ENCODE measurements around the gene PPRC1.
A peak's percentile ranks its signal among the peaks of the same experiment; 100 is the strongest.

PPRC1 gene

DNA sequence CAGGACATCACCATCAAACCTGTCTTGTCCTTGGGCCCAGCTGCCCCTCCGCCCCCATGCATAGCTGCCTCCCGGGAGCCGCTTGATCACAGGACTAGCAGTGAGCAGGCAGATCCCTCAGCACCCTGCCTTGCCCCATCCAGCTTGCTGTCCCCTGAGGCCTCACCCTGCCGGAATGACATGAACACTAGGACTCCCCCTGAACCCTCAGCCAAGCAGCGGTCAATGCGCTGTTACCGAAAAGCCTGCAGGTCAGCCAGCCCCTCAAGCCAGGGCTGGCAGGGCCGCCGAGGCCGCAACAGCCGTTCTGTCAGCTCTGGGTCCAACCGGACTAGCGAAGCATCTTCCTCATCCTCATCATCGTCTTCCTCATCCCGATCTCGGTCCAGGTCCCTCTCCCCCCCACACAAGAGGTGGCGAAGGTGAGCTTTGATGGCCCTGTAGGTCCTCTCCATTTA is 14.2 kb downstream of the PPRC1 start:
- no peak for DNase-seq (ENCODE audit: low read depth in 2 of 2)

DNA sequence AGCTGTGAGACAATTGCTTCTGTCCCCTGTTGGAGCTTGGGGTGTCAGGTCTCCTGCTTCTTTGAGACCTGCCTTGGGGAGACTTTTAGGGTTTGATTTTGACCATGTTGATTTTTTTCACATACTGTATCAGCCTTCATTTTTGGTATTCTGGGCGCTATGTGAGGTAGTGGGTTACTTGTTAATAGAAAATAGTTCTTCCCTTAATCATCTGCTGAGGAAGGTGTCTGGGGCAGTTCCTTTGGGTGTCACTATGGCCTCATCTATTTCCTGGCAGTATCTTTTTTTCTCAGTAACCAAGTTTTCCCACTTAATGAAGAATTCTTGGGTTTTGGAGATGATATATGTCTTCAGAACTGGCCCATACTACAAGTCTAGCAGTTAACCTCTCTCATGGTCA is 14.7 kb downstream of the PPRC1 start:
- no peak for DNase-seq (ENCODE audit: low read depth in 2 of 2)

DNA sequence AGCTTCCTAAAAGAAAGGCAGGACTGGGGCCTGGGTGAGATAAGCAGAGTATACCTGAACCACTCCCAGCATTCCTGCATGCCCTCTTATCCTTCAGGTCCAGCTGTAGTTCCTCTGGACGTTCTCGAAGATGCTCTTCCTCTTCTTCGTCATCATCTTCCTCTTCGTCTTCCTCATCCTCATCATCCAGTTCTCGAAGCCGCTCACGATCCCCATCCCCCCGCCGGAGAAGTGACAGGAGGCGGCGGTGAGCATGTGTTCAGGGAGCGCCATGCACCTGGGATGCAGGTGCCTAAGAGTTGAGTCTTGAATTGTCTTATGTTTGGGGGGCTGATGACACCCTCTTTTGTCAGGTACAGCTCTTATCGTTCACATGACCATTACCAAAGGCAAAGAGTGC is 15.4 kb downstream of the PPRC1 start:
- DNase-seq (ENCODE audit: low read depth in 2 of 2): no peak

DNA sequence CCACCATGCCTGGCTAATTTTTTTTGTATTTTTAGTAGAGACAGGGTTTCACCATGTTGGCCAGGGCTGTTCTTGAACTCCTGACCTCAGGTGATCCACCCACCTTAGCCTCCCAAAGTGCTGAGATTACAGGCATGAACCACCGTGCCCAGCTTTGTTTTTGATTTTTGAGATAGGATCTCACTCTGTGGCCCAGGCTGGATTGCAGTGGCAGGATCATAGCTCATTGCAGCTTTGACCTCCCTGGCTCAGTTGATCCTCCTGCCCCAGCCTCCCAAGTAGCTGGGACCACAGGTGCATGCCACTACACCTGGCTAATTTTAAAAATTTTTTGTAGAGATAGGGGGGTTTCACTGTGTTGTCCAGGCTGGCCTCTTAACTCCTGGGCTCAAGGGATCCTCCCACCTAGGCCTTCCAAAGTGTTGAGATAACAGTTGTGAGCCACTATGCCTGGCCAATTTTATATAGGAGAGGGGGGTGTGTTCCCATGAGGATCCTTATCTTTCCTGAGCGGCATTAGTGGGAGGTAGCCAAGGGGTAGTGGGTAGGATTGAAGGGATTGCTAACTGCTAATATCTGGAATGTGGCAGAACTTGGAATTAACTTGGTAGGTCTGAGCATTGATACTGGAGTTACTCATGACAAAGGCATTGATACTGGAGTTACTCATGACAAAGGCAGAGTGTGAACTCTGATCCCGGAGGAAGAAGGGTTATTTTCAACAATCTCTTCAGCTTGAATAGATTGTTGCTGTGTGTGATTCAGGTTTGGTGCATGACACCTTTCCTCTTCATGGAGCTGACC is 18.3 kb downstream of the PPRC1 start:
- DNase-seq (ENCODE audit: low read depth in 2 of 2): no peak

DNA sequence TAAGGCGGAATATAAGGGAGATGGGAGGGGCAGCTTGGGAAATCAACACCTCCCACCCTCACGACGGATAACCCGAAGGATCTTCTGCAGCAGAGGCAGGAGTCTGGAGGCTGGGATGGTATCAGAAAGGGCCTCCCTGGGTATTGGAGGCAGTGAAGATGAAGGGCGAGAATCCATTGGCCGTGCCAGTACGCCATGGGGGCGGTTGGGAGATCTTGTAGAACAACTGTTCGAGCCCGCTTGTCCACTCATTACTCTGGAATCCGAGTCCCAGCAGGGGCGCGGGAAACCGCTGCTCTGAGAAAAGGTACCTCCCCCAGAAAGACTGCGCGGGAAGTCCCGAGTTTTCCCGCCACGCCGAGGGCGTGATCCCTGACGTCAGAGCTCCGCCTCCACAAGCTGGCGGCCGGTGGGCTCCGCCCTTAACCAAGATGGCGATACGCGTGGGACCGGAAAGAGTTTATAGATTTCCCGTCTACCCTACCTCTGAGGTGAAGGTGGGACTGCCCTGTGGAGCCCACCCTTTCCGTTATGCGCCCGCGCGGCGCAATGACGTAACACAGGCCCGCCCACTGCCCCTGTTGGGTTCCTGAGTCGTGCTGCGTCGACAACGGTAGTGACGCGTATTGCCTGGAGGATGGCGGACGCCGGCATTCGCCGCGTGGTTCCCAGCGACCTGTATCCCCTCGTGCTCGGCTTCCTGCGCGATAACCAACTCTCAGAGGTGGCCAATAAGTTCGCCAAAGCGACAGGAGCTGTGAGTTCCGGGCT is 19.1 kb downstream of the PPRC1 start, which contains the start of gene NOLC1:
TSS of gene NOLC1 (plus strand) at position 616 of the 771 bp plus-strand sequence. CDS start at position 638, 22 bp downstream.
- peak; percentile 98 to 100 for DNase-seq (ENCODE audit: low read depth in 2 of 2)

DNA sequence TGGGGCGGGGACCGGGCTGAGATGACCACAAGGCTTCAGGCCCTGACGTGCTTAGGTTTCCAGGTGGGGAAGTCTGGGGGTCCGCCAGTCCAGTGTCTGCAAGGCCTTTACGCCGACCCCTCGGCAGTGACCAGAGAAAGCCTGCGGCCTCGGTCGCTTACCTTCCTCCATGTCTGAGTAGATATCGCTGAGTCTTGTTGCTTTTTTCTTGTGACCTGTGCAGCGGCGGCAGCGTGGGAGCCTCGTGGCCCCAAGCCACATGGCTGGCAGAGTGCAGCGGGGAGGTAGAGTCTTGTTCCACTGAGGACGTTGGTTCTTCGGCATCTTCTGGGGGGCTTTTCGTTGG is 19.7 kb downstream of the PPRC1 start:
- peak; percentile 30 to 31 for DNase-seq (ENCODE audit: low read depth in 2 of 2)

DNA sequence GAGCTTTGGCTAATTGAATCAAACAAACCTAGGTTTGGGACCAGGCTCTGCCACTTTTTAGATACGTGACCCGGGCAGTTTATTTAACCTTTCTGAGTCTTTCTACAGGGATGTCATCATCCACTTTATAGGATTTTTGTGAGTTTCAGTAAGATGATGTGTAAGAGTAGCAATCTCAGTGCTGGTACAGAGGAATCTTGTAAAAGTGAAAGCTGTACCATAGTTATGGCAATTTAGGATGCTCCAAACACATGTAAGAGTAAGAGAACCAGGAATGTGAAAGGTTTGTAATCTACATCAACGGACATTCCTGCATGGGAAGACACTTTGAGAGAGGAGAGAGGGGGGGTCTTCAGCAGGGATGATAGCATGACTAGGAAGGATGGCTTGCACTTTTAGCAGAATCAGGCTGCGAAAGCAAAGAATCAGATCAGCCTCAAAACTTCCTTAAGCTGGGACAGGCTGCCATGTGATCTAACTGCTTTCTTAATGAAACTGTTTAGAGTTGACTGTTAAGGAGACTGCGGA is 20.3 kb downstream of the PPRC1 start:
- DNase-seq (ENCODE audit: low read depth in 2 of 2): no peak

DNA sequence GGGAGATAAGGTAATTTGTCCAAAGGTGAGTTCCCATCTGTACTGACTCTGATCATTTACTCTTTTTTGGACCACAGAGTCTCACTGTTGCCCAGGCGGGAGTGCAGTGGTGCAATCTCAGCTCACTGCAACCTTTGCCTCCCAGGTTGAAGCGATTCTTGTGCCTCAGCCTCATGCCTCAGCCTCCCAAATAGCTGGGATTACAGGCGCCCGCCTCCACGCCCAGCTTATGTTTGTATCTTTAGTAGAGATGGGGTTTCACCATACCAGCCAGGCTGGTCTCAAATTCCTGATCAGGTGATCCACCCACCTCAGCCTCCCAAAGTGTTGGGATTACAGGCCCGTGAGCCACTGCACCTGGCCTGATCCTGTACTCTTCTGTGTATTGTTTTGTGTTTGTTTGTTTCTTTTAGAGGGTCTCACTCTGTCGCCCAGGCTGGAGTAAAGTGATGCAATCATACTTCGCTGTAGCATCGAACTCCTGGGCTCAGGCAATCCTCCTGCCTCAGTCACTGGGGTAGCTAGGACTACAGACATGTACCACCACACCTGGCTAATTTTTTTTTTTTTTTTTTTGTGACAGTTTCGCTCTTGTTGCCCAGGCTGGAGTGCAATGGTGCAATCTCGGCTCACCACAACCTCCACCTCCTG is 21.8 kb downstream of the PPRC1 start:
- no peak for DNase-seq (ENCODE audit: low read depth in 2 of 2)

DNA sequence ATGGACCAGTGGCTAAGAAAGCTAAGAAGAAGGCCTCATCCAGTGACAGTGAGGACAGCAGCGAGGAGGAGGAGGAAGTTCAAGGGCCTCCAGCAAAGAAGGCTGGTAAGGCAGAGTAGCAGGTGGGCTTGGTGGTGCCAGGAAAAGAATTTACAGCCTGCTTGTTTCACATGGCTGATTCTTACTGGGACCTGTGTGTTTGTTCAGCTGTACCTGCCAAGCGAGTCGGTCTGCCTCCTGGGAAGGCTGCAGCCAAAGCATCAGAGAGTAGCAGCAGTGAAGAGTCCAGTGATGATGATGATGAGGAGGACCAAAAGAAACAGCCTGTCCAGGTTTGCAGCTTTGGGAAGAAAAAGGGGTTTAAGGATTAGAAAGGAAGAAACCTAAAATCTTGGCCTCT is 24.4 kb downstream of the PPRC1 start:
- no peak for DNase-seq (ENCODE audit: low read depth in 2 of 2)

DNA sequence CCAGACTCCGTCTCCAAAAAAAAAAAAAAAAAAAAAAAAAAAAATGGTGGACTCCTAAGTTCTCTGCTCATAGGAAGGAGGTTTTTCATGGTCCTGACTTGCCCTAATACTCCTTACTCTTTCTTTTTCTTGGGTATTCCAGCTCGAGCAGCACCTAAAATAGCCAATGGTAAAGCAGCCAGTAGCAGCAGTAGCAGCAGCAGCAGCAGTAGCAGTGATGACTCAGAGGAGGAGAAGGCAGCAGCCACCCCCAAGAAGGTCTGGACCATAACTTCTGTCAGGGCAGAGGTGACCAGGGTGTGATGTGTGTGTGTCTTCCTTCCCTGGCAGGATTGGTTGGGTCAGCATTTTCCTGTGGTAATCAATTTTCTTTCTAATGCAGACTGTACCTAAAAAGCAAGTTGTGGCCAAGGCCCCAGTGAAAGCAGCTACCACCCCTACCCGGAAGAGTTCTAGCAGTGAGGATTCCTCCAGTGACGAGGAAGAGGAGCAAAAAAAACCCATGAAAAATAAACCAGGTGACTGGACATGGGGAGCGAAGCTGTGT is 26.3 kb downstream of the PPRC1 start:
- DNase-seq (ENCODE audit: low read depth in 2 of 2): no peak

DNA sequence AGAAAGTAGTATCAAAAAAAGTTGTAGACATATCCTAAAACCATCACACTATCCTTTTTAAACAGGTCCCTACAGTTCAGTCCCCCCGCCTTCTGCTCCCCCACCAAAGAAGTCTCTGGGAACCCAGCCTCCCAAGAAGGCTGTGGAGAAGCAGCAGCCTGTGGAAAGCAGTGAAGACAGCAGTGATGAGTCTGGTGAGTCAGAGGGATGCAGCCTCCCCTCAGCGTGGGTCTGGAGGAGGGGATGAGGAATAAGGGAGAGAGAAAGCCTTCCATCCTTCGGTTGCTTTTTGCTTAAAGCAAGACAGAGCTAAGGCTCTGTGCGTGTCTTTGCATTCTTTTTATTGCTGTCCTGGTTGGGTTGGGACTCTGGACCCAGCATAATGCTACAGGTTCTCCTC is 27.0 kb downstream of the PPRC1 start:
- DNase-seq (ENCODE audit: low read depth in 2 of 2): no peak

DNA sequence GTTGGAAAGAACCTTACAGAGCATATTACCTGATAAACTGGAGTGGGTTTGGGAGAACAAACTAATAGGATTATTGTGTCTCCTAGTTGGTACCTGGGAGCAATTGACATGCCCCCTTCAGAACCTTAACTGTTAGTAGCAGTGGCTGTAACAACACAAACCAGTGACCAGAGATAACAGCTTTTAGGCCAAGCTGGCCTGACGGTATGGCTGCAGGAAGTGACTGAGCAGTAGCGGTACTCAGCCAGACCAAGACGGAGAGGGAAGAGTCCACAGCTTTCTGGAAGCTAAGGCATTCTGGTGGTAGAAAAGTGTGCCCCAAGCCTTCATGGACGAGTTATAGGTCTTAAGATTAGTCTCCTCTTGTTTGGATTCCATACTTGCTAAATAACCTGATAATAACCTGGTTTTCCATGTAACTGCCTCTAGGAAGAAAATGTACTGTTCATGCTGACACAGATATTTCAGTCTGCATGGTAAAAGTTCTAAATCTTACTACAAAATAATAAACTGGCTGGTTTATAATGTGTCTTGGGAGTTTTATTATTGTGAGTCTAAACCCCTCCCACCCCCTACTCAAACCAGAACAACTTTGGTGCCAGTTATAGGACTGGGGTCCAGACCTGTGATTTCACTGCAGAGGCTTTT is 30.6 kb downstream of the PPRC1 start:
- no peak for DNase-seq (ENCODE audit: low read depth in 2 of 2)

DNA sequence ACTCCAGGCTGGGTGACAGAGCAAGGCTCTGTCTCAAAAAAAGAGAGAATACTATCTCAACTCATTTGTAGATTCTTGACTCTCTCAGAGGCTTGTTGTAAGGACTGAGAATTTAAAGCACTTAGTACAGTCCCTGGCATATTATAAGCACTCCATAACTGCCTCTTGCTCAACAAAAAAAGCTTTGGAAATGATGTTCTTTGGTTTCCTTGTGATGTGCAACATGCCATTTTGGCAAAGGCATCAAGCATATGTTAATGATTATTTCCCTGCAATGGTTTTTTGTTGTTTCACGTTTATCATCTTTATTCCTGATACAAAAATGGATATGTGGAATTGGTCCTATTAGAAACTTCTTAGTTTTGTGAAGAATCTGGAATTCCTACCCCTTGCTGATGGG is 35.0 kb downstream of the PPRC1 start:
- DNase-seq (ENCODE audit: low read depth in 2 of 2): no peak

DNA sequence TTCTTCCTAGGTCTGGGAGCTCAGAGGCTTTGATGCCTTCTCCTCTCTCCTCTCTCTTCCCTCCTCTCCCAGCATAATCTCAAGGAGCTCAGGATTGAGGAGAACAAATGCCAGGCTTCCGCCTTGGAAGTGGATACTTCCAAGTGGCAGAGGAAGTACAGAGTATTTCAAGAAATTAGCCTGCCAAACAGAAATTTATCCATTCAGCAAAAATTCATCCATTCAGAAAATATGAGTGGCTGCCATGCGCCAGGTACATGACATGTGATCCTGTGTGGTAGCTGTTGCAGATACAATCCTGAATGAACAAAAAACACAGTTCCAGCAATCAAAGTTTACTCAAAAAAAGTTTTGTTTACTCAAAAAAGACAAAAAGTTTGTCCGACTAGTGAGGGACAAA is 37.8 kb downstream of the PPRC1 start:
- DNase-seq (ENCODE audit: low read depth in 2 of 2): no peak

DNA sequence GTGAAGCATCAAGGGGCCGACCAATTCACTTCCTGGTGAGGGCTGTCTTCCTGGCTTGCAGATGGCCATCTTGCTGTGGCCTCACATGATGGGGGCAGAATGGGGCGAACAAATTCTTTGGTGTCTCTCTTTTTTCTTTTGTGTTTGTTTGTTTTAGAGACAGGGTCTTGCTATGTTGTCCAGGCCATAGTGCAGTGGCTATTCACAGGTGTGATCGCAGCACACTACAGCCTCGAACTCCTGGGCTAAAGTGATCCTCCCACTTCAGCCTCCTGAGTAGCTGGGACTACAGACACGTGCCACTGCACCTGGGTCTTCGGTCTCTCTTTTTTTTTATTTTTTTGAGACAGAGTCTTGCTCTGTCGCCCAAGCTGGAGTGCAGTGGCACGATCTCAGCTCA is 39.4 kb downstream of the PPRC1 start:
- no peak for DNase-seq (ENCODE audit: low read depth in 2 of 2)

DNA sequence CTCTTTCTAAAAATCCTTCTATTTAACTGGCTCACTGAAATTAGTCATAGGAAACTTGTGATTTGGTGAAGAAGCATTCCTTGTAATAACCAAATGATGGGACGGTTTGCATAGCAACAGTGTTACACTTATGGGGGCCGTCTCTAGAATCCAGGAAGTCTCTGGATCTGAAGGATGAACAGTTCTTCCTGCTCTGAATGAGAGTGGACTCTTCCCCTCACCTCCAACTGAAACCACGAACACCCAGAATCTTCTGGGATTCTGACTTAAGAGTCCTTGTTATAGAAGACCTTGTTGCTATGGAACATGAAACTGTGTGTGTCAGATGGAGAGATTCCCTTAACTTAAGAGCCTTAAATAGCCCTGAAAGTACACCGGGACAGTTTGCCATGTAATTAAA is 42.6 kb downstream of the PPRC1 start:
- no peak for DNase-seq (ENCODE audit: low read depth in 2 of 2)

DNA sequence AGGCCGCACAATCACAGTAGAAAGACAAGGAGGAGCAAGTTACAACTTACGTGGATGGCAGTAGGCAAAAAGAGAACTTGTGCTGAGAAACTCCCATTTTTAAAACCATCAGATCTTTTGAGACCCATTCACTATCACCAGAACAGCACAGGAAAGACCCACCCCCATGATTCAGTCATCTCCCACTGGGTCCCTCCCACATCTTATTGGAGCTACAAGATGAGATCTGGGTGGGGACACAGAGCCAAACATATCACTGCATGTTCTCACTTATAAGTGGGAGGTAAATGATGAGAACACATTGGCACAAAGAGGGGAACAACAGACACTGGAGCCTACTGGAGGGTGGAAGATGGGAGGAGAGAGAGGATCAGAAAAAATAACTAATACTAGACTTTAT is 51.8 kb downstream of the PPRC1 start:
- no peak for DNase-seq (ENCODE audit: low read depth in 2 of 2)

DNA sequence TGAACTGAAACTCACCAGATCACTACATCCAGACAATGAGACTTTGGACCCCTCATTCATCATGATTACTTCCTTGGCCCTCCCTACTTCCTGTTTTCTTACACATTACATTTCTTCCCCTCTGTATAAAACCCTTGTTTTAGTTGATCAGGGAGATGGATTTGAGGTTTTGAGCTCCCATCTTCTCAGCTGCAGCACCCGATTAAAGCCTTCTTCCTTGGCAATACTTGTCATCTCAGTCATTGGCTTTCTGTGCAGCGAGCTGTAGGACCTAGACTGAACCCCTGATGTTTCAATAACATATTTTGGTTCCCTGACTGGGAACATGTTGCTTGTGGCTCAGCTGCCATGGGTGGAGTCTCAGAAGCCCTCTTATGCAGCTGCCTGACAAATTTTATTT is 52.4 kb downstream of the PPRC1 start:
- DNase-seq (ENCODE audit: low read depth in 2 of 2): no peak

DNA sequence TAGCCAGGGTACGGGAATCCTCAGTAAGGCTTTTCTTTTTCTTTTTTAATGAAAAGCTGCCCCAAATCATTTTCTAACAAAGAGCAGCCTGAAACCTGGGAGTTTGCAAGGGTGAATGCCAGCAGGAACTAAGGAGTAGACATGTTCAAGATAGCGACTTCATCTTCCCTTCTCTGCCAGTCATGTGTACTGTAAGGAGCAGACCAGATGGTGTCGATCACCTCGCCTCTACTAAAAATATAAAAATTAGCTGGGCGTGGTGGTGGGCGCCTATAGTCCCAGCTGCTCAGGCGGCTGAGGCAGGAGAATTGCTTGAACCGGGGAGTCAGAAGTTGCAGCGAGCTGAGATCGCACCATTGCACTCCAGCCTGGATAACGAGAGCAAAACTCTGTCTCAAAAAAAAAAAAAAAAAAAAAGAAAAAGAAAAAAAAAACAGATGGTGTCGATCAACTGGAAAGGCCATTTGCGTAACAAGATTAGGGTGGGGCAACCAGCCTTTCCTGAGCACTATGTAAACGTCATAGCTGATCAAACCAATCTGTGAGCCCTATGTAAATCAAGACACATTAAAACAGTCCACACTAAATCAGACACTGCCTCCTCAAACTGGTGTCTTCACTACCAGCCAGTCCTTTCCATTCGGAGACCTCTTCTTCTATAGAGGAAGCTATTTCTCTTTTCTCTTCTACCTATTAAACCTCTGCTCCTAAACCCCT is 53.1 kb downstream of the PPRC1 start:
- no peak for DNase-seq (ENCODE audit: low read depth in 2 of 2)

DNA sequence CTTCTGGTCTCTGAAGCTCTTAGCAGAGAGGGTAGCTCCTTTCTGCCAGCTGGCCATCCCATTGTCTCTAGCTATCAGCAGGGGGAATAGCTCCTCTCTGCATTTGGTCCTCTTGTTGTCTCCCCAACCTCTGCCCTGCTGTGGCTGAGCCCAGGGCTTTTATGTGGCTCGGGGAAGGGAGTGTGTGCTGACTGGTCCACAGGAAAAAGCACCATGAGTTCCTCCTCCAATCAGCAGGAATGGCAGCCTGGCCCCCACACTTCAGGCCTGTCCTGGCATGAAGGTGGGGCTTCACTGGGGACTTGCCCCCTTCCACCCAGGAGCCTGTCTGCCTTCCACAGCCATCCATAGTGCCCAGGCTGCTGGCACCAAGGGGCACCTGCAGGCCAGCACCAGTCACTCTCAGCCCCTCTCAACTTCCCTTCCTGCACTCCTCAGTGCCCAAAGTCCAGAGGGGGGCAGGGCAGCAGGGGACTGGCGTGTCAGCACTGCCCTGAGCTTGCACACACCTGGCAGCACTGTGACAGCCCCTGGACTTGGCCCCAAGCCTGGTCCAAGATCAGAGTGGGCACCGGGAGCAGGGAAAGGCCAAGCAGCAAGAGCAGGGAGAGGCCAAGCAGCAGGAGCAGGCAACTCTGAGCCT is 55.6 kb downstream of the PPRC1 start:
- DNase-seq (ENCODE audit: low read depth in 2 of 2): no peak
